Peyer's patch (tissue), 4 donors: ENCODE data around the gene FOXK1.

ENCODE experiments used
- CTCF ChIP-seq, 6 experiments: fragments of 450-650 bp in 4 of 6; fragments of 200-600 bp in 2 of 6; sonication (generic) in 1 of 6; IDR thresholded peaks; one replicate each; pipeline ENCODE4 v1.5.1; 2017 to 2019; ENCODE audit warnings: antibody characterized with exemption in 6 of 6, mild to moderate bottlenecking in 3 of 6, moderate library complexity in 1 of 6
- POLR2A ChIP-seq, 2 donors: fragments of 450-650 bp; IDR thresholded peaks; one replicate each; pipeline ENCODE4 v1.5.1; 2017; ENCODE audit warnings: antibody characterized with exemption in 2 of 2, mild to moderate bottlenecking in 2 of 2, moderate library complexity in 2 of 2

- TF ChIP-seq CTCF (IDR thresholded peaks at IDR 0.05) (no peak), POLR2A (IDR thresholded peaks at IDR 0.05) (peak in 1 of 2 donors; percentile 27)
Measured at GRCh38 chr7:4744391-4745264, 62.5 kb downstream of the FOXK1 start.
